ENCODE measurements around the gene CPO. TPM values are rescaled to one million over a fixed set of nuclear protein-coding genes. Genes with fewer than 3 reads are reported as not detected.

The CPO gene
- total RNA-seq, 1 experiment from 2014 or later: 0.32 TPM

GRCh38 chr2:206991070-206991469, 51.8 kb downstream of the CPO start:
- ATAC-seq: no peak
- BruUV-seq (replicated peaks): no TSS peak

More at GRCh38 chr2:206991070-206991469, 51.8 kb downstream of the CPO start:
- H3K9ac ChIP-seq (ENCODE audit: low read length): no peak overlapping the region
- no peak overlapping the region for H2AFZ ChIP-seq (ENCODE audit: low read depth, low read length, poor library complexity, severe bottlenecking)
- H3K4me3 ChIP-seq (replicated peaks in 1 of 2; ENCODE audit: low read depth in 1 of 2, low read length in 2 of 2): no peak overlapping the region
- H4K20me1 ChIP-seq (ENCODE audit: insufficient read depth): no peaks in the 10 kb centered on the region
- H3K9me2 ChIP-seq (ENCODE audit: insufficient read depth): no peaks in the 10 kb centered on the region
- H3K79me2 ChIP-seq (ENCODE audit: insufficient read depth, low read length): no peaks in the 10 kb centered on the region
- no peak for DNase-seq (ENCODE audit: low read depth, low spot score)
- no peaks in the 10 kb centered on the region for H3K36me3 ChIP-seq (ENCODE audit: control insufficient read depth in 1 of 2, insufficient read depth in 2 of 2, low read length in 2 of 2)
- H3K4me2 ChIP-seq (ENCODE audit: low read length): no peak overlapping the region
- H3K9me3 ChIP-seq (ENCODE audit: control insufficient read depth in 1 of 2, insufficient read depth in 1 of 2, low read depth in 1 of 2, low read length in 2 of 2): no peaks in the 10 kb centered on the region
- no peaks in the 10 kb centered on the region for H3K27me3 ChIP-seq (ENCODE audit: insufficient read depth, low read length)
- no peak overlapping the region for H3K27ac ChIP-seq (ENCODE audit: low read depth, low read length)
- TF ChIP-seq SP1 (IDR thresholded peaks at IDR 0.05; ENCODE audit: low read depth): no peak
- TF ChIP-seq YY1 (IDR thresholded peaks at IDR 0.05; ENCODE audit: extremely low read depth, insufficient replicate concordance, low read depth, low read length): no peak
- no peak for TF ChIP-seq EZH2phosphoT487 (IDR thresholded peaks at IDR 0.05; ENCODE audit: borderline replicate concordance)
- no peak for TF ChIP-seq EZH2 (IDR thresholded peaks at IDR 0.05)
- TF ChIP-seq ZNF274 (IDR thresholded peaks at IDR 0.05; ENCODE audit: low read depth, low read length): no peak
- TF ChIP-seq ELF1 (IDR thresholded peaks at IDR 0.05; ENCODE audit: borderline replicate concordance, low read depth): no peak
- no peak for TF ChIP-seq ZBTB33 (IDR thresholded peaks at IDR 0.05; ENCODE audit: extremely low read depth, insufficient replicate concordance, low read length)
- TF ChIP-seq RAD21 (IDR thresholded peaks at IDR 0.05; ENCODE audit: low read depth): no peak
- TF ChIP-seq CEBPB (IDR thresholded peaks at IDR 0.05; ENCODE audit: low read depth): no peak
- TF ChIP-seq REST (IDR thresholded peaks at IDR 0.05; ENCODE audit: low read depth): no peak
- TF ChIP-seq CBX3 (IDR thresholded peaks at IDR 0.05; ENCODE audit: low read depth): no peak
- TF ChIP-seq EGR1 (IDR thresholded peaks at IDR 0.05; ENCODE audit: low read depth): no peak
- no peak for TF ChIP-seq ZFX (IDR thresholded peaks at IDR 0.05)
- ChIA-PET CTCF (no interaction called here), RAD21 (ENCODE audit: low non-redundant PET in 1 of 2, low total read pairs in 2 of 2, uncharacterized antibody in 2 of 2, unreplicated experiment in 2 of 2) (no interaction called here), POLR2A (no interaction called here)
- intact Hi-C loops (cut with micrococcal nuclease): no loop called here
- H3K4me1 ChIP-seq (ENCODE audit: control insufficient read depth in 1 of 2, insufficient read depth in 2 of 2, low read length in 2 of 2): peaks cover 0 to 4% of the 10 kb centered on the region in 2 experiments; a peak in 2 of 4 replicates

Data from HCT116 (cell line).